ENCODE data around the gene TEPSIN.

TEPSIN gene

GRCh38 chr17:81200695-81201580 is 37.9 kb downstream of the TEPSIN start:
- DNase-seq (ENCODE audit: insufficient read length, low spot score) (peak; percentile 40), FAIRE-seq (no peak)

GRCh38 chr17:81200201-81200600 is 38.7 kb downstream of the TEPSIN start:
- DNase-seq (ENCODE audit: insufficient read length, low spot score) (no peak), FAIRE-seq (no peak)

GRCh38 chr17:81199482-81199830 is 39.4 kb downstream of the TEPSIN start:
- FAIRE-seq: no peak

GRCh38 chr17:81198826-81199481 is 39.9 kb downstream of the TEPSIN start:
- FAIRE-seq: no peak
- no peak for DNase-seq (ENCODE audit: insufficient read length, low spot score)

More at GRCh38 chr17:81199482-81199830, 39.4 kb downstream of the TEPSIN start:
- DNase-seq (ENCODE audit: insufficient read length, low spot score): no peak

GRCh38 chr17:81197831-81198490 is 40.9 kb downstream of the TEPSIN start:
- no peak for FAIRE-seq

GRCh38 chr17:81197409-81197795 is 41.5 kb downstream of the TEPSIN start:
- DNase-seq (ENCODE audit: insufficient read length, low spot score) (no peak), FAIRE-seq (no peak)

More at GRCh38 chr17:81197831-81198490, 40.9 kb downstream of the TEPSIN start:
- DNase-seq (ENCODE audit: insufficient read length, low spot score): no peak

GRCh38 chr17:81196505-81197408 is 42.1 kb downstream of the TEPSIN start:
- FAIRE-seq: no peak
- DNase-seq (ENCODE audit: insufficient read length, low spot score): no peak

- FAIRE-seq (no peak), DNase-seq (ENCODE audit: insufficient read length, low spot score) (no peak)
These were observed 42.8 kb downstream of the TEPSIN start for GRCh38 chr17:81195941-81196495.

- FAIRE-seq (no peak), DNase-seq (ENCODE audit: insufficient read length, low spot score) (no peak)
These were observed 43.6 kb downstream of the TEPSIN start for GRCh38 chr17:81194941-81195901.

GRCh38 chr17:81194225-81194760 is 44.6 kb downstream of the TEPSIN start:
- DNase-seq (ENCODE audit: insufficient read length, low spot score) (no peak), FAIRE-seq (no peak)

- no peak for DNase-seq (ENCODE audit: insufficient read length, low spot score)
- FAIRE-seq: no peak
These were observed 45.2 kb downstream of the TEPSIN start for GRCh38 chr17:81193470-81194224.

- no peak for DNase-seq (ENCODE audit: insufficient read length, low spot score)
- FAIRE-seq: no peak
These were observed 45.8 kb downstream of the TEPSIN start for GRCh38 chr17:81193051-81193410.

- FAIRE-seq: no peak
These were observed 46.3 kb downstream of the TEPSIN start for GRCh38 chr17:81192386-81193050.

GRCh38 chr17:81191646-81192045 is 47.2 kb downstream of the TEPSIN start:
- DNase-seq (ENCODE audit: insufficient read length, low spot score) (no peak), FAIRE-seq (no peak)

More at GRCh38 chr17:81192386-81193050, 46.3 kb downstream of the TEPSIN start:
- no peak for DNase-seq (ENCODE audit: insufficient read length, low spot score)

GRCh38 chr17:81191116-81191515 is 47.7 kb downstream of the TEPSIN start:
- DNase-seq (ENCODE audit: insufficient read length, low spot score) (no peak), FAIRE-seq (no peak)

- DNase-seq (ENCODE audit: insufficient read length, low spot score): no peak
- no peak for FAIRE-seq
These were observed 48.3 kb downstream of the TEPSIN start for GRCh38 chr17:81190591-81190990.

GRCh38 chr17:81189670-81190530 is 49.0 kb downstream of the TEPSIN start:
- DNase-seq (ENCODE audit: insufficient read length, low spot score): no peak
- no peak for FAIRE-seq

Measured in HTR-8/SVneo (cell line).